H1 (cell line): ENCODE data around the gene CFDP1. TPM values are rescaled to one million over a fixed set of nuclear protein-coding genes. Genes with fewer than 3 reads are reported as not detected.
A peak's percentile ranks its signal among the peaks of the same experiment; 100 is the strongest.

ENCODE experiments used
- CTCF ChIA-PET: fragments of 300-600 bp; sonication (Branson Sonifier 250); formaldehyde crosslinking; loops from one replicate; lab custom pipeline; 2021; ENCODE audit not compliant: partially characterized antibody; lab: Charles Lee
- POLR2A ChIA-PET: fragments of 300-600 bp; sonication (Branson Sonifier 250); formaldehyde crosslinking; loops from one replicate; lab custom pipeline; 2021; ENCODE audit warnings: inconsistent platforms; ENCODE audit not compliant: partially characterized antibody; lab: Charles Lee
- DNase-seq, 2 experiments: peaks; one replicate each; pipeline versions ENCODE4 v3.0.0 to v3.0.0-alpha.2; 2010 to 2022; ENCODE audit warnings: low spot score in 2 of 2, low read depth in 1 of 2, mixed read lengths in 1 of 2
- FAIRE-seq: peaks from 2 replicates; lab custom pipeline; 2011; peaks lifted over from hg19 to GRCh38; lab: Jason Lieb, UNC
- H2AFZ ChIP-seq: 2 replicates; pipeline ENCODE4 v1.8.1; 2012; ENCODE audit warnings: low read length, inconsistent platforms
- H2AK5ac ChIP-seq: 2 replicates; pipeline ENCODE4 v1.6.1; 2013; ENCODE audit warnings: low read depth, low read length
- H2BK120ac ChIP-seq: replicated peaks from 2 replicates; pipeline ENCODE3; 2013; ENCODE audit warnings: low read depth, low read length, inconsistent platforms
- H2BK12ac ChIP-seq: 2 replicates; pipeline ENCODE4 v1.6.1; 2013; ENCODE audit warnings: low read depth, low read length
- H2BK15ac ChIP-seq: 2 replicates; pipeline ENCODE4 v1.6.1; 2013; ENCODE audit warnings: low read length
- H2BK20ac ChIP-seq: 2 replicates; pipeline ENCODE4 v1.6.1; 2013; ENCODE audit warnings: low read length
- H2BK5ac ChIP-seq: 2 replicates; pipeline ENCODE4 v1.6.1; 2013; ENCODE audit warnings: low read depth, low read length
- H3K14ac ChIP-seq: 2 replicates; pipeline ENCODE4 v1.6.1; 2013; ENCODE audit warnings: inconsistent platforms; ENCODE audit not compliant: insufficient read length
- H3K18ac ChIP-seq: 2 replicates; pipeline ENCODE4 v1.6.1; 2013; ENCODE audit warnings: low read length; ENCODE audit errors: extremely low read depth
- H3K23ac ChIP-seq: 2 replicates; pipeline ENCODE4 v1.6.1; 2013; ENCODE audit warnings: inconsistent platforms; ENCODE audit not compliant: insufficient read length
- H3K23me2 ChIP-seq: 2 replicates; pipeline ENCODE4 v1.6.1; 2013; ENCODE audit warnings: low read depth, low read length
- H3K27ac ChIP-seq: 2 replicates; pipeline ENCODE4 v1.6.1; 2011; ENCODE audit warnings: low read depth, low read length, inconsistent platforms
- H3K27me3 ChIP-seq, 4 experiments: replicated peaks in 1 of 4; 1 replicate in 1 of 4; 2 replicates in 3 of 4; pipeline versions ENCODE4 v1.6.1 to v1.8.1; 2011 to 2013; ENCODE audit warnings: low read length in 3 of 4, mild to moderate bottlenecking in 3 of 4, inconsistent platforms in 2 of 4, mixed read lengths in 2 of 4, moderate library complexity in 1 of 4; ENCODE audit not compliant: control insufficient read depth in 3 of 4, insufficient read depth in 3 of 4; ENCODE audit errors: extremely low read depth in 1 of 4
- H3K36me3 ChIP-seq, 4 experiments: 2 replicates each; pipeline versions ENCODE4 v1.6.1 to v1.8.1; 2011 to 2013; ENCODE audit warnings: mild to moderate bottlenecking in 4 of 4, low read length in 3 of 4, moderate library complexity in 2 of 4, control low read depth in 1 of 4, inconsistent platforms in 1 of 4; ENCODE audit not compliant: insufficient read depth in 4 of 4, control insufficient read depth in 2 of 4
- H3K4ac ChIP-seq: replicated peaks from 2 replicates; pipeline ENCODE3; 2013; ENCODE audit warnings: low read length, low read depth, mixed read lengths, inconsistent platforms; ENCODE audit not compliant: insufficient read length
- H3K4me1 ChIP-seq, 4 experiments: replicated peaks in 1 of 4; 1 replicate in 1 of 4; 2 replicates in 3 of 4; pipeline versions ENCODE4 v1.6.1 to v1.8.1; 2011 to 2013; ENCODE audit warnings: low read length in 3 of 4, inconsistent platforms in 2 of 4, mixed read lengths in 1 of 4; ENCODE audit not compliant: insufficient read depth in 4 of 4, control insufficient read depth in 3 of 4
- H3K4me2 ChIP-seq, 2 experiments: 2 replicates each; pipeline versions ENCODE4 v1.6.1 to v1.8.1; 2011 to 2013; ENCODE audit warnings: low read depth in 2 of 2, low read length in 2 of 2, control low read depth in 1 of 2, inconsistent platforms in 1 of 2, mild to moderate bottlenecking in 1 of 2; ENCODE audit not compliant: insufficient read depth in 1 of 2
- H3K4me3 ChIP-seq, 4 experiments: fragments of 200-600, 300-600 bp in 1 of 4; sonication (generic), shearing (Covaris generic), sonication (Bioruptor Twin) in 1 of 4; 2 replicates each; pipeline versions ENCODE4 v1.5.1 to v1.8.1; 2011 to 2016; ENCODE audit warnings: low read length in 4 of 4, low read depth in 3 of 4, control low read depth in 2 of 4, inconsistent platforms in 2 of 4, mild to moderate bottlenecking in 2 of 4, mixed read lengths in 1 of 4, moderate library complexity in 1 of 4; ENCODE audit not compliant: insufficient read depth in 2 of 4; ENCODE audit errors: extremely low read depth in 1 of 4
- H3K56ac ChIP-seq: replicated peaks from 2 replicates; pipeline ENCODE3; 2013; ENCODE audit warnings: low read depth, mild to moderate bottlenecking, mixed read lengths, low read length, inconsistent platforms; ENCODE audit not compliant: insufficient read length
- H3K79me1 ChIP-seq: 2 replicates; pipeline ENCODE4 v1.6.1; 2013; ENCODE audit warnings: low read depth, low read length, control low read depth
- H3K79me2 ChIP-seq, 2 experiments: 2 replicates each; pipeline versions ENCODE4 v1.6.1 to v1.8.1; 2012 to 2013; ENCODE audit warnings: low read length in 2 of 2, mild to moderate bottlenecking in 2 of 2, inconsistent platforms in 1 of 2; ENCODE audit not compliant: insufficient read depth in 2 of 2, control insufficient read depth in 1 of 2
- H3K9ac ChIP-seq, 4 experiments: replicated peaks in 1 of 4; 1 replicate in 1 of 4; 2 replicates in 3 of 4; pipeline versions ENCODE4 v1.6.1 to v1.8.1; 2011 to 2013; ENCODE audit warnings: low read depth in 3 of 4, low read length in 3 of 4, control low read depth in 2 of 4, mild to moderate bottlenecking in 2 of 4, moderate library complexity in 2 of 4, inconsistent platforms in 1 of 4; ENCODE audit errors: extremely low read depth in 1 of 4
- H3K9me3 ChIP-seq, 2 experiments: 2 replicates each; pipeline versions ENCODE4 v1.6.1 to v1.8.1; 2012 to 2013; ENCODE audit warnings: mild to moderate bottlenecking in 2 of 2, moderate library complexity in 2 of 2, control low read depth in 1 of 2, inconsistent platforms in 1 of 2, low read depth in 1 of 2, low read length in 1 of 2, mixed read lengths in 1 of 2; ENCODE audit not compliant: insufficient read depth in 2 of 2
- H4K20me1 ChIP-seq, 2 experiments: replicated peaks in 1 of 2; 2 replicates each; pipeline versions ENCODE3 to v1.8.1; 2011 to 2013; ENCODE audit warnings: inconsistent platforms in 2 of 2, low read length in 2 of 2, mild to moderate bottlenecking in 1 of 2; ENCODE audit not compliant: insufficient read depth in 2 of 2, control insufficient read depth in 1 of 2
- H4K5ac ChIP-seq: 2 replicates; pipeline ENCODE4 v1.6.1; 2013; ENCODE audit warnings: low read length, low read depth, mixed read lengths, inconsistent platforms; ENCODE audit not compliant: insufficient read length
- H4K8ac ChIP-seq: 2 replicates; pipeline ENCODE4 v1.8.0; 2013; ENCODE audit warnings: mild to moderate bottlenecking, moderate library complexity, low read length, inconsistent platforms; ENCODE audit not compliant: insufficient read depth; ENCODE audit errors: extremely low read depth
- H4K91ac ChIP-seq: replicated peaks from 2 replicates; pipeline ENCODE3; 2013; ENCODE audit warnings: low read length, mixed read lengths, inconsistent platforms; ENCODE audit not compliant: insufficient read length
- ASH2L ChIP-seq: fragments of 200-600, 300-600 bp; sonication (generic); IDR thresholded peaks from one replicate; pipeline ENCODE4 v1.7.1; 2017; ENCODE audit warnings: low read length
- CBX8 ChIP-seq: fragments of 300-800, 300-1000 bp; sonication (generic); IDR thresholded peaks from 2 replicates; pipeline ENCODE4 v1.7.1; 2016; ENCODE audit warnings: low read depth, low read length, borderline replicate concordance
- EP300 ChIP-seq, 2 experiments: IDR thresholded peaks; 1 replicate in 1 of 2; 2 replicates in 1 of 2; pipeline ENCODE4 v1.6.1; 2011 to 2012; ENCODE audit warnings: low read depth in 2 of 2, low read length in 2 of 2, mild to moderate bottlenecking in 2 of 2, borderline replicate concordance in 1 of 2, inconsistent platforms in 1 of 2, moderate library complexity in 1 of 2
- SIN3A ChIP-seq, 2 experiments: IDR thresholded peaks in 1 of 2; conservative IDR thresholded peaks in 1 of 2; 2 replicates each; pipeline ENCODE4 v1.6.1; 2011 to 2012; ENCODE audit warnings: low read length in 2 of 2, improper control_type of control experiment in 1 of 2, low read depth in 1 of 2, mild to moderate bottlenecking in 1 of 2
- WGBS, 2 experiments: shearing (Covaris generic) in 1 of 2; methylation state at CpG; one replicate each; pipeline versions ENCODE4 v1.1.6 to v1.1.7; 2013 to 2015; ENCODE audit warnings: low lambda C conversion rate in 2 of 2, mixed read lengths in 2 of 2, inconsistent platforms in 1 of 2, low coverage in 1 of 2, missing lambda C conversion rate in 1 of 2; ENCODE audit not compliant: insufficient replicate concordance in 2 of 2, insufficient coverage in 1 of 2, insufficient read length in 1 of 2; ENCODE audit errors: extremely low coverage in 1 of 2, missing lambda C conversion rate in 1 of 2; 5-methylcytosine and 5-hydroxymethylcytosine counted together
- polyA plus RNA-seq, 7 experiments: library from polyadenylated mRNA; depleted of rRNA in 3 of 7; stranded (reverse) in 5 of 7; unstranded in 2 of 7; fragments of >200 nt in 5 of 7; fragments of 200-250 nt in 2 of 7; gene quantifications; 1 replicate in 5 of 7; 2 replicates in 1 of 7; 4 replicates in 1 of 7; pipeline versions ENCODE4 v1.2.1 to v1.2.3, GENCODE V29; 2011 to 2013; ENCODE audit warnings: missing spikeins in 2 of 7, mixed read lengths in 2 of 7
- total RNA-seq: library from RNA; stranded (reverse); fragmentation: NEBNext Ultra II Directional; extraction: Animal tissue kit (Norgen Biotek cat#: 25700); gene quantifications from 2 replicates; pipeline ENCODE4 v1.2.1, GENCODE V29; 2021
- TF ChIP-seq, protein P1 (sequence below): IDR thresholded peaks from 2 replicates; pipeline ENCODE4 v1.6.1; 2012; ENCODE audit warnings: inconsistent platforms

CFDP1 gene
- total and polyA plus RNA-seq, 2 of the 8 experiments (the other 6 are each of a cell fraction or from before 2014, with no cell fraction given) = 25.5 to 77.3 TPM

GRCh38 chr16:75460446-75460845, 27.1 kb upstream of the CFDP1 start:
- peaks cover 11 to 80% of the 10 kb centered on the region in 2 experiments for H3K79me2 ChIP-seq
- no peak overlapping the region for H2AK5ac ChIP-seq
- peak overlapping the region in 2 of 4 experiments; percentile 6 to 10; a peak in 2 of 7 replicates for H3K9ac ChIP-seq
- no peak overlapping the region for H3K18ac ChIP-seq
- H3K14ac ChIP-seq = no peak overlapping the region
- no peak overlapping the region for H2BK12ac ChIP-seq
- no peak overlapping the region for H2BK120ac ChIP-seq
- H3K23me2 ChIP-seq = 0 out of 2 replicates have a peak, but pooled peaks cover 1% of the 10 kb centered on the region
- H2BK15ac ChIP-seq = no peak overlapping the region
- WGBS, 2 experiments = 8% methylated on average over 1 of the region's 1 CpG; no CpG with 5 or more reads in 1 of the 2 experiments
- TF ChIP-seq CBX8 (no peak), SIN3A (conservative IDR thresholded peaks at IDR 0.05 in 1 of 2, IDR thresholded peaks at IDR 0.05 in 1 of 2; ENCODE audit: low read depth in 1 of 2, low read length in 2 of 2) (0 out of 4 replicates have a peak, but pooled peaks of 1 of the 2 experiments have one; percentile 33), ASH2L (peak; percentile 31), EP300 (IDR thresholded peaks at IDR 0.05; ENCODE audit: borderline replicate concordance in 1 of 2, low read depth in 2 of 2, low read length in 2 of 2) (peak in 1 of 2 experiments; percentile 21; a peak in 1 of 3 replicates)
- TF ChIP-seq, protein P1, sequence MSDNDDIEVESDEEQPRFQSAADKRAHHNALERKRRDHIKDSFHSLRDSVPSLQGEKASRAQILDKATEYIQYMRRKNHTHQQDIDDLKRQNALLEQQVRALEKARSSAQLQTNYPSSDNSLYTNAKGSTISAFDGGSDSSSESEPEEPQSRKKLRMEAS = peak; percentile 50; the same call in 1 of the 2 replicates
- no peak overlapping the region for H2BK20ac ChIP-seq
- ChIA-PET CTCF (no interaction called here), POLR2A (no interaction called here)
- no peak overlapping the region for H3K27ac ChIP-seq
- no peak overlapping the region for H4K5ac ChIP-seq
- peak overlapping the region in 1 of 4 experiments; percentile 21; a peak in 2 of 8 replicates for H3K4me3 ChIP-seq
- no peak overlapping the region for H2AFZ ChIP-seq
- peak overlapping the region; percentile 58; the same call in 1 of the 2 replicates for H4K8ac ChIP-seq
- no peak for DNase-seq
- no peak overlapping the region for H4K91ac ChIP-seq
- peak overlapping the region in 1 of 2 experiments; percentile 12; a peak in 2 of 4 replicates for H3K4me2 ChIP-seq
- H3K27me3 ChIP-seq = no peaks in the 10 kb centered on the region
- peaks cover 3 to 8% (median 5%) of the 10 kb centered on the region in 4 experiments; a peak in 6 of 7 replicates for H3K4me1 ChIP-seq
- no peak overlapping the region for H2BK5ac ChIP-seq
- no peak overlapping the region for H3K56ac ChIP-seq
- peaks cover 10 to 26% of the 10 kb centered on the region in 2 experiments for H4K20me1 ChIP-seq
- H3K4ac ChIP-seq = no peak overlapping the region
- no peaks in the 10 kb centered on the region for H3K36me3 ChIP-seq
- H3K79me1 ChIP-seq = peaks cover 11% of the 10 kb centered on the region
- H3K23ac ChIP-seq = no peak overlapping the region
- no peaks in the 10 kb centered on the region for H3K9me3 ChIP-seq
- no peak for FAIRE-seq
